Ovary (tissue), 9 donors: ENCODE results near the gene ZCCHC8. TPM values are rescaled to one million over a fixed set of nuclear protein-coding genes. Genes with fewer than 3 reads are reported as not detected.
A peak's percentile ranks its signal among the peaks of the same experiment; 100 is the strongest.
"Not testable (repeated sequence)": the region's sequence is repeated elsewhere in the genome, so short reads cannot be mapped to it uniquely, and the experiment has no call there.

ENCODE experiments used
- DNase-seq, 5 donors: peaks; one replicate each; pipeline ENCODE4 v3.0.0-alpha.2; 2019 to 2020
- H3K27ac ChIP-seq, 2 donors: fragments of 200-600 bp; one replicate each; pipeline versions ENCODE4 v1.5.1 to v1.8.0; 2019 to 2022
- H3K27me3 ChIP-seq: fragments of 200-600 bp; one replicate; pipeline ENCODE4 v1.8.0; 2022
- H3K36me3 ChIP-seq: fragments of 200-600 bp; sonication (generic); one replicate; pipeline ENCODE4 v1.5.1; 2019
- H3K4me1 ChIP-seq: one replicate; pipeline ENCODE4 v1.8.1; 2013; ENCODE audit warnings: mild to moderate bottlenecking, moderate library complexity; ENCODE audit not compliant: insufficient read depth
- H3K4me3 ChIP-seq: fragments of 200-600 bp; sonication (generic); one replicate; pipeline ENCODE4 v1.5.1; 2017
- H3K9me3 ChIP-seq, 2 donors: fragments of 200-600 bp in 1 of 2; sonication (generic) in 1 of 2; one replicate each; pipeline versions ENCODE4 v1.5.1 to v1.8.1; 2013 to 2019; ENCODE audit warnings: mild to moderate bottlenecking in 1 of 2, moderate library complexity in 1 of 2
- EP300 ChIP-seq: sonication (generic); formaldehyde crosslinking; IDR thresholded peaks from one replicate; pipeline ENCODE4 v1.6.1; 2017; ENCODE audit warnings: antibody characterized with exemption
- POLR2A ChIP-seq: fragments of 450-650 bp; IDR thresholded peaks from one replicate; pipeline ENCODE4 v1.6.1; 2017; ENCODE audit warnings: antibody characterized with exemption, mild to moderate bottlenecking, moderate library complexity
- WGBS, 3 donors: extraction: QIAGEN DNeasy Blood & Tissue Kit in 1 of 3; methylation state at CpG; one replicate each; pipeline versions ENCODE4 v1.1.5 to v1.1.7; 2013 to 2017; 5-methylcytosine and 5-hydroxymethylcytosine counted together
- intact Hi-C, 4 donors: fragments of 100-400 bp; cut with DNase I; formaldehyde crosslinking; loops; one replicate each; pipeline versions ENCODE4 v1.11.0 to v1.15.1; 2022 to 2023
- polyA plus RNA-seq, 2 donors: library from polyadenylated mRNA; stranded (reverse); fragments of 200-250 nt in 1 of 2; fragments of 350-450 nt in 1 of 2; fragmentation: Illumina TruSeq in 1 of 2; extraction: RNeasy Lipid Tissue Mini Kit (QIAGEN cat#74804) in 1 of 2; gene quantifications; one replicate each; pipeline ENCODE4 v1.2.3, GENCODE V29; 2013 to 2014
- total RNA-seq, 7 donors: library from RNA; depleted of rRNA in 2 of 7; stranded (reverse); fragments of >200 nt in 2 of 7; fragmentation: NEBNext Ultra II Directional in 3 of 7; extraction: Animal tissue kit (Norgen Biotek cat#: 25700) in 3 of 7; gene quantifications; one replicate each; pipeline versions ENCODE4 v1.1.0 to v1.2.4, GENCODE V29; 2016 to 2023
- TF ChIP-seq, protein P1 (sequence below), 3 donors: fragments of 450-650 bp in 2 of 3; fragments of 200-600 bp in 1 of 3; IDR thresholded peaks; one replicate each; pipeline versions ENCODE4 v1.5.1 to v1.8.0; 2016 to 2022; ENCODE audit warnings: antibody characterized with exemption in 3 of 3, mild to moderate bottlenecking in 1 of 3
- donor health status: DM: no; HTN: no; CAD: no; lungs with moderate emphysema.
- donor health status: DM: no; HTN: no; CAD: no.
- donor health status: Bipolar disorder and iron deficiency.
- donor health status: DM: yes; HTN: yes; CAD: no.
- donor health status: DM: no; HTN: no; CAD: no.
- donor health status: DM: yes; HTN: yes; CAD: no.

ZCCHC8 gene
- total and polyA plus RNA-seq, 9 donors = 18.0 to 31.8 (median 22.7) TPM

DNA sequence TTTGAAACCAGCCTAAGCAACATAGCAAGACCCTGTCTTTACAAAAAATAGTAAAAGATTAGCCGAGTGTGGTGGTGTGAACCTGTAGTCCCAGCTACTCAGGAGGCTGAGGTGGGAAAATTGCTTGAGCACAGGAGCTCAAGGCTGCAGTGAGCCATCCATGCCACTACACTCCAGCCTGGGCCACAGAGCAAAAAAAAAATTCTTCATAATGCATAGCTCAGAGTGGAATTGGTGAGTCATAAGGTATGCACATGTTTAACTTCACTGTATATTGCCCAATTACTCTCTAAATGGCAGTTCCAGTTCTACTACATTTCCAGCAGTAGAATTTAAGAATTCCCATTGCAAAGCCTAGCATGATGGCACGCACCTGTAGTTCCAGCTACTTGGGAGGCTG is 51.4 kb downstream of the ZCCHC8 start:
- Histone ChIP-seq H3K27me3 (no peaks in the 10 kb centered on the region), H3K4me1 (no peaks in the 10 kb centered on the region), H3K36me3 (no peaks in the 10 kb centered on the region), H3K27ac (no peak overlapping the region), H3K4me3 (no peak overlapping the region), H3K9me3 (no peaks in the 10 kb centered on the region)
- no peak for DNase-seq
- WGBS, 3 donors = 91 to 94% (median 92%) methylated on average over 2 of the region's 2 CpGs
- intact Hi-C loops = no loop called here
- TF ChIP-seq, protein P1, sequence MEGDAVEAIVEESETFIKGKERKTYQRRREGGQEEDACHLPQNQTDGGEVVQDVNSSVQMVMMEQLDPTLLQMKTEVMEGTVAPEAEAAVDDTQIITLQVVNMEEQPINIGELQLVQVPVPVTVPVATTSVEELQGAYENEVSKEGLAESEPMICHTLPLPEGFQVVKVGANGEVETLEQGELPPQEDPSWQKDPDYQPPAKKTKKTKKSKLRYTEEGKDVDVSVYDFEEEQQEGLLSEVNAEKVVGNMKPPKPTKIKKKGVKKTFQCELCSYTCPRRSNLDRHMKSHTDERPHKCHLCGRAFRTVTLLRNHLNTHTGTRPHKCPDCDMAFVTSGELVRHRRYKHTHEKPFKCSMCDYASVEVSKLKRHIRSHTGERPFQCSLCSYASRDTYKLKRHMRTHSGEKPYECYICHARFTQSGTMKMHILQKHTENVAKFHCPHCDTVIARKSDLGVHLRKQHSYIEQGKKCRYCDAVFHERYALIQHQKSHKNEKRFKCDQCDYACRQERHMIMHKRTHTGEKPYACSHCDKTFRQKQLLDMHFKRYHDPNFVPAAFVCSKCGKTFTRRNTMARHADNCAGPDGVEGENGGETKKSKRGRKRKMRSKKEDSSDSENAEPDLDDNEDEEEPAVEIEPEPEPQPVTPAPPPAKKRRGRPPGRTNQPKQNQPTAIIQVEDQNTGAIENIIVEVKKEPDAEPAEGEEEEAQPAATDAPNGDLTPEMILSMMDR (IDR thresholded peaks at IDR 0.05) = no peak
- TF ChIP-seq EP300 (no peak), POLR2A (no peak)

DNA sequence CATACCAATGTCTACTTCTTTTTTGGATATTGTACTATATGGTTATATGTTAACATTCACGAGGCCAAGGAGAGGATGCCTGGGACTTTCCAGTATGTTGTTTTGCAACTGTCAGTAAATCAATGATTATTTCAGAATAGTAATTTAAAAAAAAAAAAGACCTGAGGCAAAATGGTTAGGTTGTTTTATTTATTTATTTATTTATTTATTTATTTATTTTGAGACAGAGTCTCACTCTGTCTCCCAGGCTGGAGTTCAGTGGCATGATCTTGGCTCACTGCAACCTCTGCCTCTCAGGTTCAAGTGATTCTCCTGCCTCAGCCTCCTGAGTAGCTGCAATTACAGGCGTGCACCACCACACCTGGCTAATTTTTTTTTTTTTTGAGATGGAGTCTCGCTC is 52.9 kb downstream of the ZCCHC8 start:
- H3K9me3 ChIP-seq, DNase-seq, H3K4me3 ChIP-seq, H3K36me3 ChIP-seq, intact Hi-C loops, H3K4me1 ChIP-seq, H3K27me3 ChIP-seq, H3K27ac ChIP-seq: not testable (repeated sequence)
- 94 to 98% (median 96%) methylated on average over 3 of the region's 3 CpGs for WGBS, 3 donors

DNA sequence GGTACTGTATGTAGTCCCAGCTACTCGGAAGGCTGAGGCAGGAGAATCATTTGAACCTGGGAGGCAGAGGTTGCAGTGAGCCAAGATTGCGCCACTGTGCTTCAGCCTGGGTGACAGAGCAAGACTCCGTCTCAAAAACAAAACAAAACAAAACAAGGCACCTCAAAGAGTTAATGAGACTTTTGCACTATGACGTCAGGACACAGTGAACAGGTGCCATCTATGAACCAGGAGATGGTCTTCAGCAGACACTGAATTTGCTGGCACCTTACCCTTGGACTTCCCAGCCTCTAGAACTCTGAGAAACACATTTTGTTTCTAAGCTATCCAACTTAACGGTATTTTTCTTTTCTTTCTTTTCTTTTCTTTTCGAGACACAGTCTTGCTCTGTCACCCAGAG is 54.3 kb downstream of the ZCCHC8 start:
- H3K27ac ChIP-seq, DNase-seq, H3K4me3 ChIP-seq, H3K9me3 ChIP-seq, H3K4me1 ChIP-seq, H3K27me3 ChIP-seq, intact Hi-C loops, H3K36me3 ChIP-seq: not testable (repeated sequence)
- 76 to 90% (median 79%) methylated on average over 6 of the region's 6 CpGs for WGBS, 3 donors

DNA sequence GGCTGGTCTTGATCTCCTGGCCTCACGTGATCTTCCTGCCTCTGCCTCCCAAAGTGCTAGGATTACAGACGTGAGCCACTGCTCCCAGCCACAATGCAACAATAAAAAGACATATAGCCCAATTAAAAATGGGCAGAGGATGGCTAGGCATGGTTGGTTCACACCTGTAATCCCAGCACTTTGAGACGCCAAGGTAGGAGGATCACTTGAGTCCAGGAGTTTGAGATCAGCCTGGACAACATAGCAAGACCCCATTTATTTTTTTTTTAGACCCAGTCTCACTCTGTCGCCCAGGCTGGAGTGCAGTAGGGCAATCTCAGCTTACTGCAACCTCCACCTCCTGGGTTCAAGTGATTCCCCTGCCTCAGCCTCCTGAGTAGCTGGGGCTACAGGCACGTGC is 56.7 kb downstream of the ZCCHC8 start:
- 80 to 91% (median 82%) methylated on average over 5 of the region's 5 CpGs for WGBS, 3 donors

DNA sequence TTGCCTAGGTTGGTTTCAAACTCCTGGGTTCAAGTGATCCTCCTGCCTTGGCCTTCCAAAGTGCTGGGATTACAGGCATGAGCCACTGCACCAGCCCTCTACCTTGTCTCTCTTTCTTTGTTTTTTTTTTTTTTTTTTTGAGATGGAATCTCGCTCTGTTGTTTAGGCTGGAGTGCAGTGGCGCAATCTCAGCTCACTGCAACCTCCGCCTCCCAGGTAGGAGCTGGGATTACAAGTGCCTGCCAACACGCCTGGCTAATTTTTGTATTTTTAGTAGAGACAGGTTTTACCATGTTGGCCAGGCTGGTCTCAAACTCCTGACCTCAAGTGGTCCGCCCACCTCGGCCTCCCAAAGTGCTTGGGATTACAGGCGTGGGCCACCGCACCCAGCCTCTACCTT is 61.9 kb downstream of the ZCCHC8 start:
- H3K27me3 ChIP-seq, H3K4me1 ChIP-seq, H3K27ac ChIP-seq, DNase-seq, intact Hi-C loops, H3K4me3 ChIP-seq, H3K9me3 ChIP-seq, H3K36me3 ChIP-seq: not testable (repeated sequence)
- WGBS, 3 donors = 95 to 97% (median 96%) methylated on average over 8 of the region's 8 CpGs

More for the DNA sequence above, 56.7 kb downstream of the ZCCHC8 start:
- DNase-seq, H3K9me3 ChIP-seq, H3K4me1 ChIP-seq, H3K27me3 ChIP-seq, H3K4me3 ChIP-seq, H3K27ac ChIP-seq, intact Hi-C loops, H3K36me3 ChIP-seq: not testable (repeated sequence)

DNA sequence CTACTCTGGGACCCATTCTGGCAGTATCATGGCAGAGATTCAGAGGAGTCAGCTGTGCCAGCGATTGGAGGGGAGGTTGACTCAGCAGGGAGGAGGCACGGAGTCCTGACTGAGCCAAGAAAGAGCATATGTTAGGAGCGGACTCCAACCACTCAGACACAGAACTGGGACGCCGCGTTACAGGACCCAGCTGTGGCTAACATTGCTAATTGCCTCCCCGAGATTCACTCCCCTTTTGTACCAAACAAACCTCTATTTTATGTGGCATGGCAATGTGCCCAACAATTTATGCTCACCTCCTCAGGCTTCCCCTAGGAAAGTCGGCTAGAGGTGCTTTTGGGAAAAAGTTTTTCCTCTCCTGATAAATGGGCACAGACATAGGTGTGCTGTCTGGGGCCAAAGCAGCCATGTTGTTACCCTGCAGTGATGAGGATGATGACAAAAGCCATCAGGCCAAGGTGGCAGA is 63.0 kb downstream of the ZCCHC8 start:
- intact Hi-C loops = loop anchor here in 1 of 4 donors (2.0 kb wide), 1 partner anchor 19 kb away; no protein-coding TSS in a partner anchor
- DNase-seq = peak; percentile 37 to 67 (median 49)
- WGBS, 3 donors = 0 to 8% (median 4%) methylated on average over 8 of the region's 8 CpGs
- Histone ChIP-seq H3K36me3 (no peaks in the 10 kb centered on the region), H3K9me3 (no peaks in the 10 kb centered on the region), H3K27ac (no peak overlapping the region), H3K4me1 (peaks cover 6% of the 10 kb centered on the region), H3K4me3 (no peak overlapping the region), H3K27me3 (no peaks in the 10 kb centered on the region)
- TF ChIP-seq, protein P1 (IDR thresholded peaks at IDR 0.05) = no peak
- TF ChIP-seq EP300 (no peak), POLR2A (no peak)

DNA sequence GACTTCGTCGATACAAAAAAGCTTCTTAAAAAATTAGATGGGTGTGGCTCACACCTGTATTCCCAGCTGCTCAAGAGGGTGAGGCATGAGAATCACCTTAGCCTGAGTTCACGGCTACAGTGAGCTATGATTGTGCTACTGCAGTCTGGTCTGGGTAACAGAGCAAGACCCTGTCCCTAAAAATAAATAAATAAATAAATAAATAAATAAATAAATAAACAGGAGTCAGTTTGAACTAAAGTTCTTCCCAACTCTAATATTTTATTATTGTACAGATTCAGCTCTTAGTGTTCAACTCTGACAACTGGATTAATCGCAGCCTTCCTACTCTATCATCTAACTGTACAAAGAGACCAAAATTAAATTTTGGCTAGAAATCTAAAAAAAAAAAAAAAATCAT is 65.5 kb downstream of the ZCCHC8 start:
- TF ChIP-seq POLR2A = no peak
- Histone ChIP-seq H3K9me3 (no peaks in the 10 kb centered on the region), H3K4me1 (peaks cover 6% of the 10 kb centered on the region), H3K4me3 (no peak overlapping the region), H3K27ac (no peak overlapping the region), H3K27me3 (no peaks in the 10 kb centered on the region), H3K36me3 (no peaks in the 10 kb centered on the region)
- 91 to 95% (median 92%) methylated on average over 4 of the region's 4 CpGs for WGBS, 3 donors
- intact Hi-C loops = no loop called here
- no peak for DNase-seq

DNA sequence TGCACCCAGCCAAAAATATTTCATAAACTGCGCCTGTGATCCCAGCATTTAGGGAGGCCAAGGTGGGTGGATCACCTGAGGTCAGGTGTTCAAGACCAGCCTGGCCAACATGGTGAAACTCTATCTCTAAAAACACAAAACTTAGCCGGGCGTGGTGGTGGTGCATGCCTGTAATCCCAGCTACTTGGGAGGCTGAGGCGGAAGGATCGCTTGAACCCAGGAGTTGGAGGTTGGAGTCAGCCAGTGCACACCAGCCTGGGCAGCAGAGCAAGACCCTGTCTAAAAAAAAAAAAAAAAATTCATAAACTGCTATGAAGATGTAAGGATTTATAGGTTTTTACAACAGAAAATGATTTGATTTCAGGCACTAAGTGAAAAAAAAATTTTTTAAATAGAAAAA is 71.7 kb downstream of the ZCCHC8 start:
- not testable (repeated sequence) for DNase-seq, H3K27me3 ChIP-seq, H3K27ac ChIP-seq, H3K4me1 ChIP-seq, H3K36me3 ChIP-seq, H3K9me3 ChIP-seq, H3K4me3 ChIP-seq
- WGBS, 3 donors = 91 to 98% (median 96%) methylated on average over 5 of the region's 5 CpGs
- intact Hi-C loops = loop anchor here in 1 of 4 donors (10.0 kb wide), 1 partner anchor 46 kb away; no protein-coding TSS in a partner anchor
